Peyer's patch (tissue), 4 donors: ENCODE data around the gene INSRR. TPM values are rescaled to one million over a fixed set of nuclear protein-coding genes. Genes with fewer than 3 reads are reported as not detected.

Source experiments
- DNase-seq, 3 donors: peaks; one replicate each; pipeline ENCODE4 v3.0.0-alpha.2; 2017 to 2019
- H3K27ac ChIP-seq, 4 donors: fragments of 200-600 bp; sonication (generic); one replicate each; pipeline ENCODE4 v1.5.1; 2016 to 2019
- H3K27me3 ChIP-seq, 2 donors: fragments of 200-600 bp; sonication (generic); one replicate each; pipeline ENCODE4 v1.5.1; 2019
- H3K36me3 ChIP-seq, 3 donors: fragments of 200-600 bp; sonication (generic); one replicate each; pipeline ENCODE4 v1.5.1; 2016 to 2019
- H3K4me1 ChIP-seq, 4 donors: fragments of 200-600 bp; sonication (generic); one replicate each; pipeline ENCODE4 v1.5.1; 2016 to 2019
- H3K4me3 ChIP-seq, 4 donors: fragments of 200-600 bp; sonication (generic); 1 replicate in 3 of 4; 2 replicates in 1 of 4; pipeline ENCODE4 v1.5.1; 2016 to 2019; ENCODE audit warnings: mild to moderate bottlenecking in 1 of 4
- H3K9me3 ChIP-seq, 4 donors: fragments of 200-600 bp; sonication (generic); one replicate each; pipeline ENCODE4 v1.5.1; 2016 to 2019; ENCODE audit warnings: mild to moderate bottlenecking in 1 of 4
- POLR2A ChIP-seq, 2 donors: fragments of 450-650 bp; IDR thresholded peaks; one replicate each; pipeline ENCODE4 v1.5.1; 2017; ENCODE audit warnings: antibody characterized with exemption in 2 of 2, mild to moderate bottlenecking in 2 of 2, moderate library complexity in 2 of 2
- total RNA-seq, 4 donors: library from RNA; depleted of rRNA; stranded (reverse); fragments of >200 nt; gene quantifications; one replicate each; pipeline ENCODE4 v1.1.0, GENCODE V29; 2016
- TF ChIP-seq, protein P1 (sequence below), 6 experiments: fragments of 450-650 bp in 4 of 6; fragments of 200-600 bp in 2 of 6; sonication (generic) in 1 of 6; IDR thresholded peaks; one replicate each; pipeline ENCODE4 v1.5.1; 2017 to 2019; ENCODE audit warnings: antibody characterized with exemption in 6 of 6, mild to moderate bottlenecking in 3 of 6, moderate library complexity in 1 of 6

INSRR gene
- total RNA-seq, 4 donors from 2014 or later: not detected

GRCh38 chr1:156816561-156817328 is 42.2 kb downstream of the INSRR start, which contains the start of gene SH2D2A:
Gene SH2D2A, minus strand, starts transcription at chr1:156816848. Its CDS starts 140 bp downstream, at chr1:156816708.
- peaks cover 0 to 23% (median 3%) of the 10 kb centered on the region in 4 donors for H3K4me1 ChIP-seq
- peak; percentile 51 to 64 for TF ChIP-seq POLR2A (IDR thresholded peaks at IDR 0.05)
- TF ChIP-seq, protein P1, sequence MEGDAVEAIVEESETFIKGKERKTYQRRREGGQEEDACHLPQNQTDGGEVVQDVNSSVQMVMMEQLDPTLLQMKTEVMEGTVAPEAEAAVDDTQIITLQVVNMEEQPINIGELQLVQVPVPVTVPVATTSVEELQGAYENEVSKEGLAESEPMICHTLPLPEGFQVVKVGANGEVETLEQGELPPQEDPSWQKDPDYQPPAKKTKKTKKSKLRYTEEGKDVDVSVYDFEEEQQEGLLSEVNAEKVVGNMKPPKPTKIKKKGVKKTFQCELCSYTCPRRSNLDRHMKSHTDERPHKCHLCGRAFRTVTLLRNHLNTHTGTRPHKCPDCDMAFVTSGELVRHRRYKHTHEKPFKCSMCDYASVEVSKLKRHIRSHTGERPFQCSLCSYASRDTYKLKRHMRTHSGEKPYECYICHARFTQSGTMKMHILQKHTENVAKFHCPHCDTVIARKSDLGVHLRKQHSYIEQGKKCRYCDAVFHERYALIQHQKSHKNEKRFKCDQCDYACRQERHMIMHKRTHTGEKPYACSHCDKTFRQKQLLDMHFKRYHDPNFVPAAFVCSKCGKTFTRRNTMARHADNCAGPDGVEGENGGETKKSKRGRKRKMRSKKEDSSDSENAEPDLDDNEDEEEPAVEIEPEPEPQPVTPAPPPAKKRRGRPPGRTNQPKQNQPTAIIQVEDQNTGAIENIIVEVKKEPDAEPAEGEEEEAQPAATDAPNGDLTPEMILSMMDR (IDR thresholded peaks at IDR 0.05): no peak
- no peaks in the 10 kb centered on the region for H3K27me3 ChIP-seq
- no peaks in the 10 kb centered on the region for H3K36me3 ChIP-seq
- peak in 2 of 3 donors; percentile 88 to 94 for DNase-seq
- H3K27ac ChIP-seq: peak within 1 kb of the TSS; percentile 73 to 93 (median 84)
- peak within 1 kb of the TSS; percentile 27 to 44 (median 38) for H3K4me3 ChIP-seq
- H3K9me3 ChIP-seq: no peaks in the 10 kb centered on the region

GRCh38 chr1:156815961-156816422 is 42.9 kb downstream of the INSRR start:
- DNase-seq: peak in 1 of 3 donors; percentile 45
- no peaks in the 10 kb centered on the region for H3K9me3 ChIP-seq
- no peaks in the 10 kb centered on the region for H3K27me3 ChIP-seq
- no peaks in the 10 kb centered on the region for H3K36me3 ChIP-seq
- peak overlapping the region; percentile 27 to 44 (median 38) for H3K4me3 ChIP-seq
- TF ChIP-seq, protein P1 (IDR thresholded peaks at IDR 0.05): no peak
- no peak for TF ChIP-seq POLR2A (IDR thresholded peaks at IDR 0.05)
- H3K4me1 ChIP-seq: peaks cover 0 to 23% (median 3%) of the 10 kb centered on the region in 4 donors
- peak overlapping the region; percentile 73 to 93 (median 84) for H3K27ac ChIP-seq

DNA sequence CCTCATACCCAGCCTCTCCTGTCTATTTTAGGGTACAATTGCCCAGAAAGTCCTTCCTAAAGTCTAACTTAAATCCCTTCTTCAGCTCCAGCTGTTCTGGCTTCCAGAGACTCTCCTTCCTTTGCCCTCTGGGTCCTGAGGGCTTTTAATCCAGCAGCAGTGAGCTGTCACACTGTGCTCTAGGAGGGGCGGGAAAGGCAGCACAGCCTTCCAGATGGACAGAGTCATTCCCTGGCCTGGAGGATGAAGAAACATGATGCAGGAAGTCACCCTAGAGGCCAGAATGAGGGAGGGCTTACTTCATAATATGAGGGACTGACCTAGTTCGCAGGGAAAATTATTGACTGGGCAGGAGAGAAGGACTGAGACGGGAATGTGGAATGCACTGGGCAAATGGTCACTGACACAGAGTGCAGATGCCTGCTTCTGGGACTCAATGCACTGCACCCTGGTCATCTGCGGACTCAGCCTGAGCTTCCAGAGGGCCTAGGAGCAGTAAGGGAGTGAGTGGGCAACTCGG is 43.5 kb downstream of the INSRR start:
- Histone ChIP-seq H3K36me3 (no peaks in the 10 kb centered on the region), H3K27ac (peak overlapping the region; percentile 73 to 93 (median 84)), H3K4me1 (peaks cover 0 to 23% (median 3%) of the 10 kb centered on the region in 4 donors), H3K4me3 (peak overlapping the region; percentile 27 to 44 (median 38)), H3K9me3 (no peaks in the 10 kb centered on the region), H3K27me3 (no peaks in the 10 kb centered on the region)
- peak in 1 of 3 donors; percentile 53 for DNase-seq
- TF ChIP-seq, protein P1 (IDR thresholded peaks at IDR 0.05): no peak
- no peak for TF ChIP-seq POLR2A (IDR thresholded peaks at IDR 0.05)

- peak overlapping the region in 2 of 4 donors; percentile 52 to 53 for H3K4me3 ChIP-seq
- peak overlapping the region; percentile 73 to 93 (median 84) for H3K27ac ChIP-seq
- TF ChIP-seq, protein P1 (IDR thresholded peaks at IDR 0.05): no peak
- TF ChIP-seq POLR2A (IDR thresholded peaks at IDR 0.05): no peak
These were observed 44.2 kb downstream of the INSRR start for GRCh38 chr1:156814571-156815260.

DNA sequence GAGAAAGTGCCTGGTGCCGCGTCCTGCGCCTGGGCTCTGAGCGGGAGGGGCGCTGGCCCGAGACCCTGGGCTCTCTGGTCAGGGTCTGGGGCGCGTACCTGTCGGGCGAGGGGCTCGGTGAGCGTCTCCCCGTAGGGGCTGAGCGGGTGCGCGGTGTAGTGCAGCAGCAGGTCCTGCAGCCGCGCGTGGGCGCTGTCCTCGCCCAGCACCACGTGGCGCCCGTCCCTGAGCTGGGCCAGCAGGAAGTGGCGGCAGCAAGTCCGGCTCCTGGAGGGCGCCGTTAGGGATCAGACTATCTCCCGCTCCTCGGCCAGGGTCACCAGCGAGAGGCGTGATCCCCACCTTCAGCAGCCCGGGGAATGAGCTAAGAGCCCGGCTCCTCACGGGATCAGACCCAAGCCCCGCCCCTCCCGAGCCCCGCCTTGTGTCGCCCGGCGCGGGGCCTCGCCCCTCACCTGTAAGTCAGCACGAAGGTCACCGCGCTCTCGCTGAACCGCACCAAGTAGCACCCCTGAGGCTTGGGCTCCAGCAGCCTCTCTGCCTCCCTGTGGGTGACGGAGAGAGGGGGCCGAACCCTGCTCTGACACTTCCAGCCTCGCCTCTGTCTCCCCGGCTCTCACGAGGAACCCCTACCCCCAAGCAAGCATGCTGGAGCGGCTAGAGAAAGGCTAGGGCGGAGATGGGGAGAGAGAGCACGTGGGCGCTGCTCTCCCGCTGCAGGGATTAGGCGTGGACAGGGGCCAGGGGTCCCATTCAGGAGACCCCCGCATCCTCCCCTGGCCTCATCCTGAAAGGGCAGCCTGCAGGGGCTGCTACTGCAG is 45.0 kb downstream of the INSRR start:
- Histone ChIP-seq H3K27ac (peak overlapping the region; percentile 73 to 93 (median 84)), H3K4me1 (peaks cover 0 to 23% (median 3%) of the 10 kb centered on the region in 4 donors), H3K27me3 (no peaks in the 10 kb centered on the region), H3K36me3 (no peaks in the 10 kb centered on the region), H3K4me3 (peak overlapping the region; percentile 48 to 54 (median 52)), H3K9me3 (no peaks in the 10 kb centered on the region)
- DNase-seq: peak; percentile 62 to 86 (median 85)
- no peak for TF ChIP-seq POLR2A (IDR thresholded peaks at IDR 0.05)
- TF ChIP-seq, protein P1 (IDR thresholded peaks at IDR 0.05): peak; percentile 24 to 78 (median 70)

More at GRCh38 chr1:156814571-156815260, 44.2 kb downstream of the INSRR start:
- Histone ChIP-seq H3K4me1 (peaks cover 0 to 23% (median 3%) of the 10 kb centered on the region in 4 donors), H3K27me3 (no peaks in the 10 kb centered on the region), H3K36me3 (no peaks in the 10 kb centered on the region), H3K9me3 (no peaks in the 10 kb centered on the region)
- DNase-seq: peak in 1 of 3 donors; percentile 50
